T-helper 22 cell (primary cell): Measurements from ENCODE around the gene RGS9.
"Not testable (repeated sequence)": the region's sequence is repeated elsewhere in the genome, so short reads cannot be mapped to it uniquely, and the experiment has no call there.

ENCODE experiments used
- DNase-seq: peaks from one replicate; pipeline ENCODE4 v3.0.0-alpha.2; 2020; ENCODE audit warnings: low read depth

The RGS9 gene

DNA sequence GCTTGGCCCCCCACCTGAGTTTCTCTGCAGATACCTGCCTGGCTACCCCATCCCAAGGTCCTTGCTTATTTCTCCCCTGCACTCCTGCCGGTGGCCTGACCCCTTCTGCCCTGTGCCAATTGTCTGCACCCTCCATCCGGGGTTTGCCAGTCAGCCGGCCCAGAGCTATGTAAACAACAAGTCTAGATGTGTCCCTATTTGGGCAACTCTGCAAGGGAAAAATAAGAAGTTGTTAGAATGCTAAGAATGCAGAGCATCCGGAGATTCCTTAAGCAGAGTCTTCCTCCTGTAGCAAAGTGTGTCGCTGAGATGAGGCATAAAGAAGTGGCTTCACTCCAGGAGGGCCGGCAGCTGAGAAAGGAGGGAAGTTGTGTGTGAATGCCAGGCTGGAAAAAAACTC is 46.6 kb downstream of the RGS9 start:
- DNase-seq = no peak

DNA sequence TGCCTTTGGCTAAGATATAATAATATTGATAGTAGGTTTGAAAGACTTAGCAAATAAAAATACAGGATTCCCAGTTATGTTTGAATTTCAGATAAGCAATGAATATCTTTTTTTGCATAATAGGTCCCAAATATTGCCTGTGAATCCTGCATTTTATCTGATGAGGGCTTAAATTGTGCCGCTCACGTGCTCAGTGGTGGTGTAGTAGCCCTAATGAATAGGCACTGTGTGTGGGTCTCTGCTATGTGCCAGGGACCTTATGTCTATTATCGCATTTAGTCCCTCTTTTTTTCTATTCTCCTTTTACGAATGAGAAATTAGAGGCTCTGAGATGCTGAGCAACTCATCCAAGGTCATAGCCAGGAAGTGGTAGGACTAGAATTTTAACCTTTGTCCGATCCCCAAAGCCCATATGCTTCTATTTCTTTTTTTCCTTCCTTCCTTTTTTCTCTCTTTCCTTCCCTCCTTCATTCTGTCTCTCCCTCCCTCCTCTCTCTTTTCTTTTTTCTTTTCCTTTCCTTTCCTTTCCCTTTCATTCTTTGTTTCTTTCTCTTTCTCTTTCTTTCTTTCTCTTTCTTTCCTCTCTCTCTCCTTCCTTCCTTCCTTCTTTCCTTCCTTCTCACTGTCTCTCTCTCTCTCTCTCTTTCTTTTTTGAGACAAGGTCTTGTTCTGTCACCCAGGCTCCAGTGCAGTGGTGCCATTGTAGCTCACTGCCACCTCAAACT is 47.2 kb downstream of the RGS9 start:
- no peak for DNase-seq

DNA sequence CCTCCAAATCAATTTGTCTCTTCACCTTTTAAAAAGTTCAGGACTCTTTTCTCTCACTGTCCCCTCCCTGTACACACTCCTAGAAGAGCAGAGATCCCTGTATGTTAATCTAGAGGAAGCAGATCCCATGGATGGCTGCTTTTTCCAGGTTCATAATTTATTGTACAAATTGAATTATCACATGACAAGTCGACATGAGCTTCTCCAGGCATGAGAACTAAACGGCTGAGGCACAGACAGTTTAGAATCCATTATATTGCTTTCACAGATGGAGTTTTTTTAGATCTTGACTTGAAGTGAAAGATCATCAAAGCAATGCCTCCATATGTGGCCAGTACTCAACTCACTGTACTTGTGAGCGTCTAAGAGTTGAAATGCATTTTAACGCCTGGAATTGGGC is 47.9 kb downstream of the RGS9 start:
- no peak for DNase-seq

DNA sequence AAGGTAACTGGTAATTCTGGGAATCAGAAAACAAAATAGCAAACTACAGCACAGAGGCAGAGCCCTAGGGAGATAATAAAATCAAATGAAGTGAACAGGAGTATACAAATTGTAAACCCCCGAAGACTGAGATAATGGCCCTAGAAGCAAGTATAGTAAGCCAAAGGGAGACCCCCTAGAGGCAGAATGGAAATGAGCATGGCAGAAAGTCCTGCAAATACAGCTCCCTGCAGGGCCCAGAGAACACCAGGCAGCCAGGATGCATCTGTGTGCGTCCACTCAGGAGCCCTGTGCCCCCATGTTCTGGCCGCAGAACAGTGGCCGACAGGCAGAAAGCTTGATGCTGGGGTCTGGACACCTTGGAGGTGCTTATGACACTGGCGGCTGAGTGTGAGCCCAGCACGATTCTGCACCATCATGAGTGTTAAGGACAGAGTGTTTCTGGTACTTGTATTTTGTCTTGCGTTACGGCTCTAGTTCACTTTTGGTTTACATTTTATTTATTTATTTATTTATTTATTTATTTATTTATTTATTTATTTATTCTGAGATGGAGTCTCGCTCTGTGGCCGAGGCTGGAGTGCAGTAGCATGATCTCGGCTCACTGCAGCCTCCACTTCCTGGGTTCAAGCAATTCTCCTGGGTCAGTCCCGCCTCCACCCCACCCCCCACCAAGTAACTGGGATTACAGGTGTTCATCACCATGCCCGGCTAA is 48.7 kb downstream of the RGS9 start:
- no peak for DNase-seq

DNA sequence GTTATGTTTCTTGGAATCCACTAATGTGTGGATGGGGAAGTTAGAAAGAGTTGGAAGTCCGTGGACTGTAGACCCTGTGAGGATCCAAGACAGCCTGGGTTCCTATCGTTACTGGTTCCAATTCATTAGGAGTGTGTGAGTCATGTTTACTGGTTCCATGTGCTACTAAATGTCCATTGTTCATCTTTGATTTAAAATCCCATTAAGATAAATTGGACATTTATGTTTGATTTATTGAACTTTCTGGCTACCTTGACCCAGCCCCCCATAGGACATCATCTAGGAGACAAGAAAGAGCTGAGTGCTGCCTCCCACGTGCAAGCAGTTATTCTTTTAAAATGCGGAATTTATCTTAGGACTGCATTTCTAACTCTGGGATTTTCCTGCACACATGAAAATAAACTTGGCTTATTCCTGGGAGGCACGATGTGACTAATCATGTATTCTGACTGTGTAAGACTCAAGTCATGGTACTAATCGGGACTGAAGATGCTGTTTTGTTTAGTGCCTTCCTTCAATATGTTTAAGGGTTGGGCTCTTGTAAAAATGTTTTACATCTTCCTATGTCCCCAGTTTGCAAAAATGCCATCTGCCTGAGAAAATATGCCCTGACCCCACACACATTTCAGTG is 53.4 kb downstream of the RGS9 start:
- DNase-seq = no peak

DNA sequence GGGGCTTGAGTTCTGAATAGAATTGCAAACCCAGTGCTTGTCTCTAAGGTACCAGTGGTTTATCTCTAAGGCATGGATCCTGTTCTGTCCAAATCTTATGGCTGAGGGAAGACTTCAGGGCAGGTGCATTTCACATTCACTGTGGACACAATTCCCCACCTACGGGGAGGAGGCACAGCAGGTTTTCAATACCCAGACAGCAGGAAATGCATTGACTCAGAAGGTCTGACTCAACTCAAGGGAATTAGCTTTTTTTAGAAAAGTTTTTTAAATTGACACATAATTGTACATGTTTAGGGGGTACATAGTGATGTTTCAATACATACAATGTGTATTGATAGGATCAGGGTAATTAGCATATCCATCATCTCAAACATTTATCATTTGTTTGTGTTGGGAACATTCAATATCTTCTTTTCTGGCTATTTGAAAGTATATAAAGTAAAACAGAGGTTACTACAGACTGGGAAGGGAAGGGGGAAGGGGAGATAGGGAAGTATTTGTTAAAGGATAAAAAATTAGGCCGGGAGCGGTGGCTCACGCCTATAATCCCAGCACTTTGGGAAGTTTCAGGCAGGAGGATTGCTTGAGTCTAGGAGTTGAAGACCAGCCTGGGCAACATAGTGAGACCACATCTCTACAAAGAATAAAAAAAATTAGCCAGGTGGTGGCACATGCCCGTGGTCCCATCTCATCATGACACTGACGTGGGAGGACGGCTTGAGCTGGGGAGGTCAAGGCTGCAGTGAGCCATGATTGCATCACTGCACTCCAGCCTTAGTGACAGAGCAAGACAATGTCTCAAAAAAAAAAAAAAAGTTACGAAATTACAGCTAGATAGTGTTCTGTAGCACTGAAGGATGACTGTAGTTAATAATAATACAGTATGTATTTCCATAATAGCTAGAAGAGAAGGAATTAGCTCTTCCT is 54.9 kb downstream of the RGS9 start:
- no peak for DNase-seq

DNA sequence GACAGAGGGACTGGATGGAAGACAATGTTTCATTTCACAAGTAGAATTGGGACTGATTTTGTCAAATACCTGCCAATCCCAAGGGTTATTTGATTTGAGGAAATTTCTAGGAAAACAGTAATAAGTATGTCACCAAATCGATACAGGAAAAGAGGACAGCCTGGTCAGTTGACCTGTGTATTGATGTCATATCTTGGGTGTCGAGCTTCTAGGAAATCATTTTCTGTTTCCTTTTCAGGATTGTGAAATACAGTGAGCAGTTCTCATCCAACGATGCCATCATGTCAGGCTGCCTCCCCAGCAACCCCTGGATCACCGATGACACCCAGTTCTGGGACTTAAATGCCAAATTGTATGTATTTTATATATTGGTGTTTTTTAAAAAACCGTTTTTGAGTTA is 56.1 kb downstream of the RGS9 start:
- no peak for DNase-seq

DNA sequence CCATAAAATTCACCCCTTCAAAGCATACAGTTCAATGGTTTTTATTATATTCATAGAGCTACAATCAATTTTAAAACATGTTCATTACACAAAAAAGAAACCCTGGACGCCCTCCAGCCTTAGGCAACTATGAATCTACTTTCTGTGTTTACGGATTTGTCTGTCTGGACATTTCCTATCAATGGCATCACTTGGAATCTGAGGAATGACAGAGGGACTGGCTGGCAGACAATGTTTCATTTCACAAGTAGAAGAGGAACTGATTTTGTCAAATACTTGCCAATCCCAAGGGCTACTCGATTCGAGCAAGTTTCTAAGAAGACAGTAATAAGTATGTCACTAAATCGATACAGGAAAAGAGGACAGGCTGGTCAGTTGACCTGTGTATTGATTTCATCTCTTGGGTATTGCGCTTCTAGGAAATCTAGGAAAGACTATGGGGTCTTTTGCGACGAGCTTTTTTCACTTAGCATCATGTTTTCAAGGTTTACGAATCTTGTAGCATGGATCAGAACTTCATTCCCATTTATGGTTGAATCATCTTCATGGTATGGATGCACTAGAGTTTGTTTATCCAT is 56.6 kb downstream of the RGS9 start:
- no peak for DNase-seq

DNA sequence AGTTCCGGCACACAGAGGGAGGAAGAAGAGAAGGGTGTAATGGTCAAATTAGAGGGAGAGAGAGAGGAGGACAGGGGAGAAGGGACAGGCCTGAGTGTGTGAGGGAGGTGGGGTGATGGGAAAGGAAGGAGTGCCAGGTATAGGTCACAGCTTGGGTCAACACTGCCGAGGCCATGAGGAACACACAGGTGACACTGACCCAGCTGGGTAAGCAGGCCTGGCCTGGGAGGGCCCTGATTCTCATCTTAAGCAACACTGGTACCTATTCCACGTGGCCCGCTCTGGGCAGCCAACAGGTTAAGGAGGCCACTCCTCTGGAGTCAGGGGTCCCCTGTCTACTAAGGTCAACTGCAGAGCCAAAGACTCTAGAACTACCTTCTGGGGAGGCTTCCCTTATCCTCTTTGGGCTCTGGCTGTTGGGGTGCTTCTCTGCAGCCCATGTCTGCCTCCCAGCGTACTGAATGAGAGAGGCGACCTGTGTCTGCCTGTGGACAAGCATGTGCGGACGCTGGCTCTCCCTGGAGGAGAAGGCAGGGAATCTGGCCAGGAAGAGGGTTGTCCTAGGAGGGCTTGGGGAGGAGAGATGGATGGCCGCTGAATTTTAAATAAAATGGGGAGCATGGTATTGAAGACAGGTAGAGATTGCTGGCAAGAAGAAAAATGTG is 57.6 kb downstream of the RGS9 start:
- no peak for DNase-seq

DNA sequence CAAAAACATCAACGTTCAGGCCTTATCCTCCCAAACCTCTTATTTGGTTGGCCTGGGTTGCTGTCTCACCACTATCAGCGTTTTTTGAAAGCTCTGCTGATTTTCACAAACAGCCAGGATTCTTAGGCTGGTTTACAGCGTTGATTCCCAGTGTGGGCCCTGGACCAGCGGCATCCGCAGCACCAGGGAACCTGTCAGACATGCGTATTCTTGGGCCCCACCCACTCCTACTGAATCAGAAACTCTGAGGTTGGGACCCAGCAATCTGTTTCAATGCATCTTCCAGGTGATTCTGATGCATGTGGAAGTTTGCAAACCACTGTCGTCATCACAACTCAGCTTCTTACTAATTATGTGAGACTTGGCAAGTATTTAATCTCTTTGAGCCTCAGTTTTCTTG is 58.5 kb downstream of the RGS9 start:
- DNase-seq = no peak

DNA sequence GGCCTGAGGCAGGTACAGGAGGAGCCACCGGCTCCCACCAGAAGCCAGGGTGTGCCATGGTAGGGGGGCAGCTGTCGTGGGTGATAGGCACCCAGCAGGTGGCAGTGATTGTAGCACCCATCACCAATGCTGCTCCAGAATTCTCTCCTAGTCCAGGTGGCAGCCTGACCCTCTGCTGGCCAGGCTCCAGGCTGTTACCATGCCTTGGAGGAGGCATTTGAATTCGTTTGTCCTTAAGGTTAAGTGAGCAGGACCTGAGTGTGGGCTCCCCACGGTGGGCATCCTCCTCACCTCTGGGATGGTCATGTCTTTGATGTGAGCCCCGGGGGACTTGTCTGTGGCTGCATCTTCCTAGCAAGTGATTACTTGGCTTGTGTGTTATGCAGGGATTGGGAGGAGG is 59.4 kb downstream of the RGS9 start:
- no peak for DNase-seq

DNA sequence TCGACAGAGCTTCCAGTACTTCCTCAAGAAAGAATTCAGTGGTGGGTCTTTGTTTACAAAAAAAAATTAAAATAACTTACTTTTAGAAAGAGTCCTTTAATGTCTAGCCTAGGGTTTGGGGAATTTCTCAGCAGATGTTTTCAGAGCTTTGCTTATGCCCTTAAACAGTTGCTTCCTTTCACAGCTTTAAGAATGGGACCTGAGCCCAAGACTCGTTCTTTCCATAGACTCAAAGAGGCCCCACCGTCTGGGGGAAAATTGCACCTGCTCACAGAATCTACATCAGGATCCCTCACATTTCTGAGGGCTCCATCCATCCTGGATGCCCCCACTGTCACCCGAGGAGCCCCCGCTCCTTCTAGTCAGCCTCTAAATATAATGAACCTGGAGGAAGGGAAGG is 60.0 kb downstream of the RGS9 start:
- DNase-seq = no peak

DNA sequence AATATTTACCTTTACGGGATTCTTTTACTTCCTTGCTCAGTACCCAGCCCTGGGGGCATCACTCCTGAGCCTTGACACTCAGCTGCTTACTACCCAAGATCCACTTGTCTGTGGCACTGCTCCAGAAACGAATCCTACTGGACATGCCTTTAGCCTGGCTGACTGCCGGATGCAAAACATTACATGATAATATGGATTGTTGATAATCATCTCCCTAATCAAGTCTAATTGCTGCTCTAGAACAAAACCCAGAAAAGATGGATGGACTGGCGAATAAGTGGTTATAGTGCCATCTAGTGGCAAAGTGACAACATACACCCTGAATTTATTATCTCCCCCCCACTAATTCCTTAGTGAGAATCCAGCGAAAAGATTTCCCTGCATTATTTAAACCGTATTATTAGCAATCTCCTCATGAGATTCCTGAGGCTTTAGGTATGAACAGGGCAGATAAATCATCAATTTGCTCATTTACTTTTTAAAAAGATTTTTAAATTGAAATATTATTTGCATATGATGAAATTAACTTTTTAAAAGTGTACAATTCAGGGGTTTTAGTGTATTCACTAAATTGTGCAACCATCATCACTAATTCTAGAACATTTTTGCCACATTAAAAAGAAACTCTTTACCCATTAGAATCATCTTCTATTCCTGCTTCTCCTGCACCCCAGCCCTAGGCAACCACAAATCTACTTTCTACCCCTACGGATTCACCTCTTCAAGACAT is 61.6 kb downstream of the RGS9 start:
- no peak for DNase-seq

DNA sequence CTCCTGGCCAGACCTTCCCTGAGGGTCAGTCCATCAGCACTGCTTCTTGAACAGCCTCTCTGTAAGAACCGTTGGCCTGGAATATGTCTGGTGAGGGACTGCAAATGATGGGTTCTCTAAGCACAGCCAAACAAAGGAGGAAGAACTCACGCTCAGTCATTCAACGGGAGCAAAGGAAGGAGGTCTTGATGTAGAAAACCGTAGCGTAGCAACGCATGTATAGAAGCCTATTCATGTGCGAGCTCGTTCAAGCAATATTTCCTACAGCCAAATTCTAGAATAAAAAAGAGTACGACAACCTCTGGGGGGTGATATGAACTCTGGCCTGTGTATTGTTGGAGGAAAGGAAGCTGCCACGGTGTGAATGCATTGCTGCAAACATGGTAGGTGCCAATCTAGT is 64.2 kb downstream of the RGS9 start:
- DNase-seq = no peak

DNA sequence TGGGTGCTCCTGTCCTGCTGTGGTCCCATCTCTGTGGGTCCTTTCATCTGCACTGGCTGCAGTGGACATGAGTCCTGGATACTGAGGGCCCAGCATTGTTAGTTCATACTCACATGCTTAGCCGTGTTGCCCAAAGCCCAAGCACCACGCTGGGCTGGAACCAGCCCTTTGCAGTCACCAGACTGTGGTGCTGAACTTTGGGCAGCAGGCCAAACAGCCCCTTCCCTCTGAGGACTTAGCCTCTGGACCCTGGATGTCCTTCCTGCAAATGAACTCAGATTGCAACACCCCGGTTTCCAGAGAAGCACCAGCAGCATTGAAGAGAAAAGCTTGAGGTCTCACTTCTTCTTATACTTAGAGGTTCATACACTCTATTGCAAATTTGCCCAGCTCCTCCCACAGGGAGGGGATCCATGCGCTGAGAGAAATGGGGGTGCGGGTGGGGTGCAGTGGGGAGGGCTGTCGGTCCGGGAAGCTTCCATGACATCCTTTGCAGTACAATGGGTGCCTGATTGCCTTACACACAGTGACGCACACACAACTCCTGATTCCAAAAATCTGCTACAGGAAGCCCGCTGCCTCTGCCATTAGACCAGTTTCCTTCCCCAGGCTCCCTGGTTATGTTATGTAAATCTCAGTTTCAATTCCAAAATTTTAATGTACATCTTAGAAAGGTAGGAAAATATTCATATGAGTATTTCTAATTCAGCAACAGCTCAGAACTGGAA is 65.8 kb downstream of the RGS9 start:
- DNase-seq = no peak

DNA sequence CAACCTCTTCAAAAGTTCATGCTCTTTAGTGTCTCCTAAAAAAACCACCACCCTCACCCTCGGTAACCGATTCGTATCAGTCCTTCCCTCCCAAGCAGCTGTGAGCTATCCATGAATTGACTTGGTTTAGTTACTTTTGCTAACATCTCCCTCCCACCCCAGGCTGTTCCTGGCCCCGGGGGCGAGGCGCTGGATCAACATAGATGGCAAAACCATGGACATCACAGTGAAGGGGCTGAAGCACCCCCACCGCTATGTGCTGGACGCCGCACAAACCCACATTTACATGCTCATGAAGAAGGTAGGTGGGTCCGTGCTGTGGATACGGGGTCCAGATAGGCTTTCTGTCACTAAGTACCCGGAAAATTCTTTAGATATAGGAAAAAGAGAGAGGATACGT is 66.8 kb downstream of the RGS9 start:
- no peak for DNase-seq

DNA sequence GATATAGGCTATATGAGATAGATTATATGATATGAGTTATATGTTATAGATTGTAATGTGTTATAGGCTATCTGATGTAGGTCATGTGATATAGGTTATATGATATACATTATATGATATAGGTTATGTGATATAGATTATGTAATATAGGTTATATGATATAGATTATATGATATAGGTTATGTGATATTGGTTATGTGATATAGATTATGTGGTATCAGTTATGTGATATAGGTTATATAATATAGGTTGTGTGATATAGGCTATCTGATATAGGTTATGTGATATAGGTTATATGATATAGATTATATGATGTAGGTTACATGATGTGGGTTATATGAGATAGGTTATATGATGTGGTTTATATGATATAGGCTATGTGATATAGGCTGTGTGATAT is 68.5 kb downstream of the RGS9 start:
- DNase-seq = no peak

DNA sequence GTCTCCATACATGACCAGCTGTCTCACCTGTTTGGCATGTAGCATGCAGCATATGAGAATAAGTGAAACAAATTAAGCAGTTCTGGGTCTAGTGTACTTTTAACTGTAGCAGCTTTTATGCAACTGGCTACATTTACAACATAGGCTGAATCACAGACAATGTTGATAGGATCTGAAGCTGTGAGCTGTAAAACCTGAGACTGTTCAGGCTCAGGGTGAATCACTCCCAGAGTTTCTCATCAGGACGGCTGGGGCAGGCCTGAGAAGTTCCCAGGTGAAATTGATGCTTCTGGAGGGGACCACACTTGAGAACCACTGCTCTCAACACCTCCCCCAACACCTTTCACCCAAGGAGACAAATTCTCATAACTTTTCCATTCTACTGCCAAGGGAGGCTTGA is 70.3 kb downstream of the RGS9 start:
- DNase-seq = not testable (repeated sequence)

DNA sequence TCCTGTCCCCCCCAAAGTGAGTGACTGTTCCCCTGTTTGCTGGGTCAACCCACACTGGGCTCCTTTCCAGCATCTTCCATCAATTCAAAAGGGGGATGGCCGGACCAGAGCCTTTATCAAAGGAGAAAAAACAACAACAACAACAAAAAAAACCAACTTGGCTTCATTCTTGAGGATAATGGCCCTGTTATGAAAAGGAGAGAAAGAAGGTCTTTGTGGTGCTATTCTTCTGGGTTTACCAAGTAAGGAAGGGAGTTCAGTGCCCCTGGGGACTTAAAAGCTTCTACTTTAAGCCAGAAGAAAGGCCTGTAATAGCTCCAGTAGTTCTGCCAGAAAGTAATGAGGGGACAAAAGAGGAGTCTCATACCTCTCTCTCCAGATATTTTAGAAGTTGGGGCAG is 71.5 kb downstream of the RGS9 start:
- no peak for DNase-seq

DNA sequence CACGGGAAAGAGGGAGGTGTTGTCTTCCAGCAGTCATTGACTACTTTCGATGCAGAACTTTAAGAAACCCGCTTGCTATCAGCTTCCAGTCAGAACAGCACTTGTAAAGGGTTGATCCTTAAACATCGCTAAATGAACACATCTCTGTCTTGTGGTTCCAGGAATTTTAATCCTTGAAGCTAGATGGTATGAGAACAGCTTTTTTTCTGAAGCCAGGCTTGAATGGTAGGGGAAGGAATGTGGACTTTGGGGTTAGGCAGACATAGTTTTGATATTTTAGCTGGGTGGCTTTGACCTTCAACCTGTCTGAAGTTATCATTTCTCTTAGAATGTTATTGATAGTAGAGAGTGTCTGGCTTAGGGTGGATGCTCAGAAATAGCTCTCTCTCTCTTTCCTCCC is 81.1 kb downstream of the RGS9 start:
- no peak for DNase-seq
